LNCaP clone FGC (cell line): ENCODE data around the gene ABCA3.

Experiments
- DNase-seq: peaks from one replicate; pipeline ENCODE4 v3.0.0-alpha.2; 2011; ENCODE audit warnings: low read depth
- H3K4me3 ChIP-seq: 2 replicates; pipeline ENCODE4 v1.5.1; 2011; ENCODE audit warnings: mild to moderate bottlenecking, low read depth, low read length, control low read depth
- TF ChIP-seq, protein P1 (sequence below): IDR thresholded peaks from 2 replicates; pipeline ENCODE4 v1.5.1; 2012; ENCODE audit warnings: mild to moderate bottlenecking; ENCODE audit not compliant: control insufficient read depth, insufficient read depth; ENCODE audit errors: extremely low read depth

ABCA3 gene

GRCh38 chr16:2233872-2234812 is 106.4 kb downstream of the ABCA3 start:
- TF ChIP-seq, protein P1, sequence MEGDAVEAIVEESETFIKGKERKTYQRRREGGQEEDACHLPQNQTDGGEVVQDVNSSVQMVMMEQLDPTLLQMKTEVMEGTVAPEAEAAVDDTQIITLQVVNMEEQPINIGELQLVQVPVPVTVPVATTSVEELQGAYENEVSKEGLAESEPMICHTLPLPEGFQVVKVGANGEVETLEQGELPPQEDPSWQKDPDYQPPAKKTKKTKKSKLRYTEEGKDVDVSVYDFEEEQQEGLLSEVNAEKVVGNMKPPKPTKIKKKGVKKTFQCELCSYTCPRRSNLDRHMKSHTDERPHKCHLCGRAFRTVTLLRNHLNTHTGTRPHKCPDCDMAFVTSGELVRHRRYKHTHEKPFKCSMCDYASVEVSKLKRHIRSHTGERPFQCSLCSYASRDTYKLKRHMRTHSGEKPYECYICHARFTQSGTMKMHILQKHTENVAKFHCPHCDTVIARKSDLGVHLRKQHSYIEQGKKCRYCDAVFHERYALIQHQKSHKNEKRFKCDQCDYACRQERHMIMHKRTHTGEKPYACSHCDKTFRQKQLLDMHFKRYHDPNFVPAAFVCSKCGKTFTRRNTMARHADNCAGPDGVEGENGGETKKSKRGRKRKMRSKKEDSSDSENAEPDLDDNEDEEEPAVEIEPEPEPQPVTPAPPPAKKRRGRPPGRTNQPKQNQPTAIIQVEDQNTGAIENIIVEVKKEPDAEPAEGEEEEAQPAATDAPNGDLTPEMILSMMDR: no peak
- DNase-seq: no peak
- no peak overlapping the region for H3K4me3 ChIP-seq

DNA sequence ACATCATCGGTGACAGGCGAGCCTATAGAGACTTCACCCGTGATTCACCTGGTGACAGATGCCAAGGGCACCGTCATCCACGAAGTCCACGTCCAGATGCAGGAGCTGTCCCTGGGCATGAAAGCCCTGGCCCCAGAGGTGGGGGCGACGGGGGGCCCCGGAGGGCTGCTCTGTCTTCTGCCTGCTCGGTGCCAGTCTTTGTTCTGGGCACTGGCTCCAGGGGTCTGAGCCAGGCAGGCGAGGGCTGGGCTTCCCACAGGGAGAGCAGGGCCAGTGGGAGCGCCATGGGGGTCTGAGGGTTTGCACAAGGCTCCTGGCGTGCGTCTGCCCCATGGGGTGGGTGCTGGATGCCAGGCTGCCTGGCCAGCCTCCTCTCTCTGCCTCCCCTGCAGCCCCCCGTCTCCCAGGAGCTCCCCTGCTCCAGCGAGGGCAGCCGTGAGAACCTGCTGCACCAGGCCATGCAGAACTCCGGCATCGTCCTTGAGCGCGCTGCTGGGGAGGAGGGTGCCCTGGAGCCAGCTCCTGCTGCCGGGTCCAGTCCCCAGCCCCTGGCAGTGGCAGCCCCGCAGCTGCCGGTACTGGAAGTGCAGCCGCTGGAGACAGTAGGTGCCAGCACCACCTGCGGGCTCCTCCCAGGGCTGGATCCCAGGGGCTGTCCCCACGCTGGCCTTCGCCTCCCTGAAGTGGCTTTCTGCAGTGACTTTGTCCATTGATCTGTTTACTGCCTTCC is 107.3 kb downstream of the ABCA3 start:
- TF ChIP-seq, protein P1: no peak
- no peak for DNase-seq
- H3K4me3 ChIP-seq: no peak overlapping the region

GRCh38 chr16:2232094-2232990 is 108.2 kb downstream of the ABCA3 start:
- no peak for DNase-seq
- no peak overlapping the region for H3K4me3 ChIP-seq
- TF ChIP-seq, protein P1: no peak

DNA sequence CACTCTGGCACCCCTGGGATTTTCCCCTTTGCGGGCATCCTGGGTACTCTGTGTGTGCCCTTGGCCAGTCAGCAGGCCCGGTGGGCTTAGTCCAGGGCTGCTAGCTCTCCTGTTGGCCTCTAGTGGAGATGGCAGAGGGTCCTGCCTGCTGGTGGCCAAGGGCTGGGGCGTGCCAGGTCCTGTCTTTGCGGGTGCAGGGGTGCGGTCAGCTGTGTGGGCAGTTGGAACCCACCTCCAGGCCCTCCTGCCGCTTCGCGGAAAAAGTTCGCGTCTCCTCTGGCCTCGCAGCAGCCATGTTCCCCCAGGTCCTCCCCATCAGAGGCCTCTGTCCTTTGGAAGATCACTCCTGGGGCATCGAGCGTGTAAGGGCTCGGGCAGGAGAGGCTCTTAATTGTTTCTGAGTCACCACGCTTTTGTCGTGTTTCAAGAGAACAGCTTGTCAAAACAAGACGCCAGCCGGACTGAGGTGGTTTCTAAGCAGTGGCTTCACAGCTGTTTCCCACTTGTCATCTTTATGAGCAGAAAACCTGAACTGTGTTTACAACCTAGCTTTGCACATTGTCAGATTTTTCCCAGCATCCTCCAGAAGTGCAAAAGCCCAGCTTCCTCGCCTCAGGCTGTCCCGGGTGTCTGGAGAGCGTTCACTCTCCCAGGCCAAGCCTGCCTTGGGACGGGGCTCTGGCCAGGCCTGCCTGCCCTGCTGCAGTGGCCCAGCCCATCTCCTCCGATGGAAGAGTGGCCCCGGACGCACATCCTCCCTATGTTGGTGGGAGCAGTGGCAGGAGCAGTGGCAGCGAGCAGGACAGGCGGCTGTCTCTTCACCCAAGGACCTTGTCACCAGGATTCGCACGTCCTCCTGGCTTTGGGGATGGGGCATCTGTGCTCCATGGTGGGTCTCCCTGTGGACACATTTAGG is 109.3 kb downstream of the ABCA3 start:
- TF ChIP-seq, protein P1: no peak
- no peak for DNase-seq
- no peak overlapping the region for H3K4me3 ChIP-seq

DNA sequence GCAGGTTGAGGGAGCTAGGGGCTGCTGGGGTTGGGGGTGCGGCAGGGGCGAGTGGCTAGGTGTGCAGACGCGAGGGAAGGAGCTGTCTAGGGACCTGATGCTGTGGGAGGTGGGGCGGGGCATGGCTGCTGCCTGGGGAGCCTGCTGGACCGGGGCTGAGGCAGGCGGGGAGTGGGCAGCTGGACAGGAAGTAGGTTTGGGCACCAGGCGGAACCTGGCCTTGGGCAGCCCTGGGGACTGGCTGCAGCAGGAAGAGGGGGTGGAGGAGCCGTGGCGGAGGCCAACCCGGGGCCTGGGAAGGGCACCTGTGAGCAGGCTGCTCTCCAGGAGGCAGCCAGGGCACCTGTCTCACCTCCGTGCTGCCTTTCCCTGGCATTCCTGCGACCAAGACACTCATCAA is 110.2 kb downstream of the ABCA3 start:
- TF ChIP-seq, protein P1: no peak
- no peak for DNase-seq
- H3K4me3 ChIP-seq: no peak overlapping the region
